Neural cell (in vitro differentiated cells): ENCODE results near the gene SLCO1A2.

Experiments used
- CTCF ChIP-seq: fragments of 450-650 bp; IDR thresholded peaks from 2 replicates; pipeline ENCODE4 v1.5.1; 2014; ENCODE audit warnings: antibody characterized with exemption, mild to moderate bottlenecking, moderate library complexity; ENCODE audit not compliant: poor library complexity, severe bottlenecking
- EZH2 ChIP-seq: fragments of 200-600, 300-800 bp; shearing (Covaris generic), sonication (generic); IDR thresholded peaks from 2 replicates; pipeline ENCODE4 v1.6.1; 2014; ENCODE audit warnings: antibody characterized with exemption, low read length, borderline replicate concordance, mild to moderate bottlenecking; ENCODE audit not compliant: insufficient read depth, poor library complexity, severe bottlenecking
- POLR2AphosphoS5 ChIP-seq: IDR thresholded peaks from 2 replicates; pipeline ENCODE4 v1.6.1; 2012
- RAD21 ChIP-seq: fragments of 450-650 bp; conservative IDR thresholded peaks from 2 replicates; pipeline ENCODE4 v1.6.1; 2014; ENCODE audit warnings: antibody characterized with exemption, mild to moderate bottlenecking, moderate library complexity
- REST ChIP-seq: IDR thresholded peaks from 2 replicates; pipeline ENCODE4 v1.6.1; 2012; ENCODE audit warnings: borderline replicate concordance

GRCh38 chr12:21234395-21234794 lies 100.3 kb downstream of the SLCO1A2 start:
- no peak for TF ChIP-seq POLR2AphosphoS5
- TF ChIP-seq CTCF, result no peak
- no peak for TF ChIP-seq EZH2
- no peak for TF ChIP-seq RAD21
- no peak for TF ChIP-seq REST
